ENCODE measurements around the gene MLLT3.

The MLLT3 gene

GRCh38 chr9:20494035-20494434 is 128.3 kb downstream of the MLLT3 start:
- Histone ChIP-seq H3K79me2 (ENCODE audit: insufficient read depth, low read length) (no peaks in the 10 kb centered on the region), H3K9me2 (replicated peaks; ENCODE audit: insufficient read depth, low read length) (no peaks in the 10 kb centered on the region), H3K9me3 (ENCODE audit: insufficient read depth, low read length) (no peaks in the 10 kb centered on the region), H2AFZ (ENCODE audit: low read depth, low read length, severe bottlenecking) (no peak overlapping the region), H3F3A (ENCODE audit: insufficient read depth) (no peaks in the 10 kb centered on the region), H3K36me3 (ENCODE audit: low read length) (no peaks in the 10 kb centered on the region), H3K27me3 (ENCODE audit: low read length) (no peaks in the 10 kb centered on the region), H4K20me1 (ENCODE audit: low read depth, low read length) (peaks cover 22% of the 10 kb centered on the region), H3K4me2 (ENCODE audit: low read depth, low read length, poor library complexity, severe bottlenecking) (no peak overlapping the region), H3K4me3 (ENCODE audit: insufficient read depth, low read length, poor library complexity, severe bottlenecking) (no peak overlapping the region), H3K9ac (ENCODE audit: low read length) (no peak overlapping the region), H3K27ac (ENCODE audit: low read depth, low read length) (no peak overlapping the region)
- TF ChIP-seq CTCF (IDR thresholded peaks at IDR 0.05; ENCODE audit: insufficient read depth, low read length, poor library complexity, severe bottlenecking), result no peak
- TF ChIP-seq EZH2phosphoT487 (conservative IDR thresholded peaks at IDR 0.05; ENCODE audit: low read length), result no peak

GRCh38 chr9:20492772-20493171 is 129.5 kb downstream of the MLLT3 start:
- no peak overlapping the region for H3K27ac ChIP-seq (ENCODE audit: low read depth, low read length)
- H2AFZ ChIP-seq (ENCODE audit: low read depth, low read length, severe bottlenecking), result no peak overlapping the region
- no peaks in the 10 kb centered on the region for H3K9me3 ChIP-seq (ENCODE audit: insufficient read depth, low read length)
- H3K9me2 ChIP-seq (replicated peaks; ENCODE audit: insufficient read depth, low read length), result no peaks in the 10 kb centered on the region
- H4K20me1 ChIP-seq (ENCODE audit: low read depth, low read length), result peaks cover 22% of the 10 kb centered on the region
- H3K4me3 ChIP-seq (ENCODE audit: insufficient read depth, low read length, poor library complexity, severe bottlenecking), result no peak overlapping the region
- no peak overlapping the region for H3K9ac ChIP-seq (ENCODE audit: low read length)
- H3F3A ChIP-seq (ENCODE audit: insufficient read depth), result no peaks in the 10 kb centered on the region
- H3K36me3 ChIP-seq (ENCODE audit: low read length), result no peaks in the 10 kb centered on the region
- no peak overlapping the region for H3K4me2 ChIP-seq (ENCODE audit: low read depth, low read length, poor library complexity, severe bottlenecking)
- no peaks in the 10 kb centered on the region for H3K79me2 ChIP-seq (ENCODE audit: insufficient read depth, low read length)
- H3K27me3 ChIP-seq (ENCODE audit: low read length), result no peaks in the 10 kb centered on the region
- no peak for TF ChIP-seq CTCF (IDR thresholded peaks at IDR 0.05; ENCODE audit: insufficient read depth, low read length, poor library complexity, severe bottlenecking)
- no peak for TF ChIP-seq EZH2phosphoT487 (conservative IDR thresholded peaks at IDR 0.05; ENCODE audit: low read length)

DNA sequence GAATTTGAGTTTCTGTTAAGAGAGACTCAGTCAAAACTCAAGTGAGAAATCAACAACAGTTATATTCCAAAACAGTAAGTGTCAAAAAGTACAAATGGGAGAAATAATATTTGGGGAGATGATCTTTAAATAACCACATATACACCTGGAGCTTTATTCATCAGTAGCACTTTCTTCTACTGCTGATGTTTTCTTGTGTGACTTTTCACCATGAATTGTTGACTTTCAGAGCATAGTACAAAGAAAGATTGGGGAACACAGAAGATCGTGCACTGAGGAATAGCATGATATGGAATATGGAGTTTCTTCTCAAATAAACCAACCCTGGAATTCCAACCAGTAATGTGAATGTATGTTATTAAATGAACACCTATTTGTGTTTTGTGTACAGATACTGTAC is 130.7 kb downstream of the MLLT3 start:
- H3K27me3 ChIP-seq (ENCODE audit: low read length), result no peaks in the 10 kb centered on the region
- no peaks in the 10 kb centered on the region for H3K9me2 ChIP-seq (replicated peaks; ENCODE audit: insufficient read depth, low read length)
- H2AFZ ChIP-seq (ENCODE audit: low read depth, low read length, severe bottlenecking), result no peak overlapping the region
- H3K36me3 ChIP-seq (ENCODE audit: low read length), result no peaks in the 10 kb centered on the region
- no peaks in the 10 kb centered on the region for H3K79me2 ChIP-seq (ENCODE audit: insufficient read depth, low read length)
- H3K9me3 ChIP-seq (ENCODE audit: insufficient read depth, low read length), result no peaks in the 10 kb centered on the region
- H4K20me1 ChIP-seq (ENCODE audit: low read depth, low read length), result peaks cover 21% of the 10 kb centered on the region
- no peaks in the 10 kb centered on the region for H3F3A ChIP-seq (ENCODE audit: insufficient read depth)
- no peak overlapping the region for H3K4me3 ChIP-seq (ENCODE audit: insufficient read depth, low read length, poor library complexity, severe bottlenecking)
- TF ChIP-seq CTCF (IDR thresholded peaks at IDR 0.05; ENCODE audit: insufficient read depth, low read length, poor library complexity, severe bottlenecking) (no peak), EZH2phosphoT487 (conservative IDR thresholded peaks at IDR 0.05; ENCODE audit: low read length) (no peak)
- H3K27ac ChIP-seq (ENCODE audit: low read depth, low read length), result no peak overlapping the region
- no peak overlapping the region for H3K4me2 ChIP-seq (ENCODE audit: low read depth, low read length, poor library complexity, severe bottlenecking)
- no peak overlapping the region for H3K9ac ChIP-seq (ENCODE audit: low read length)

Data from SU-DHL-6 (cell line).